Stimulated activated CD4-positive, alpha-beta T cell treated with anti-CD3 and anti-CD28 coated beads, Interleukin-4, amount 100 ng/mL, for 48 hours (primary cell): ENCODE measurements around the gene SFTPB.
"Not testable (repeated sequence)": the region's sequence is repeated elsewhere in the genome, so short reads cannot be mapped to it uniquely, and the experiment has no call there.

Experiments used
- DNase-seq, 2 donors: peaks; one replicate each; pipeline ENCODE4 v3.0.0-alpha.2; 2020; ENCODE audit warnings: low read depth in 2 of 2

The SFTPB gene

GRCh38 chr2:85656468-85656867, 11.5 kb downstream of the SFTPB start:
- no peak for DNase-seq

- no peak for DNase-seq
Measured at GRCh38 chr2:85655961-85656417, 12.0 kb downstream of the SFTPB start.

- DNase-seq, result no peak
Measured at GRCh38 chr2:85653996-85654395, 14.0 kb downstream of the SFTPB start.

- no peak for DNase-seq
Measured at GRCh38 chr2:85652056-85652455, 15.9 kb downstream of the SFTPB start.

GRCh38 chr2:85651097-85651496, 16.9 kb downstream of the SFTPB start:
- no peak for DNase-seq

- DNase-seq, result no peak
Measured at GRCh38 chr2:85650456-85650855, 17.5 kb downstream of the SFTPB start.

- no peak for DNase-seq
Measured at GRCh38 chr2:85649201-85650190, 18.5 kb downstream of the SFTPB start.

- DNase-seq, result no peak
Measured at GRCh38 chr2:85648619-85649018, 19.4 kb downstream of the SFTPB start.

- DNase-seq, result no peak
Measured at GRCh38 chr2:85647823-85648526, 20.0 kb downstream of the SFTPB start.

GRCh38 chr2:85646166-85646565, 21.8 kb downstream of the SFTPB start:
- no peak for DNase-seq

- DNase-seq, result no peak
Measured at GRCh38 chr2:85644909-85645308, 23.1 kb downstream of the SFTPB start.

GRCh38 chr2:85642725-85643124, 25.3 kb downstream of the SFTPB start:
- DNase-seq, result no peak

GRCh38 chr2:85635636-85636035, 32.4 kb downstream of the SFTPB start:
- DNase-seq, result no peak

GRCh38 chr2:85635011-85635410, 33.0 kb downstream of the SFTPB start:
- no peak for DNase-seq

GRCh38 chr2:85631316-85631715, 36.7 kb downstream of the SFTPB start:
- no peak for DNase-seq

GRCh38 chr2:85628658-85629057, 39.3 kb downstream of the SFTPB start:
- DNase-seq, result no peak

- DNase-seq, result no peak
Measured at GRCh38 chr2:85623991-85624390, 44.0 kb downstream of the SFTPB start.

GRCh38 chr2:85621338-85621737, 46.7 kb downstream of the SFTPB start:
- DNase-seq, result no peak

- DNase-seq, result no peak
Measured at GRCh38 chr2:85619617-85620016, 48.4 kb downstream of the SFTPB start.

- DNase-seq, result not testable (repeated sequence)
Measured at GRCh38 chr2:85617723-85618122, 50.3 kb downstream of the SFTPB start.

- DNase-seq, result no peak
Measured at GRCh38 chr2:85615413-85615728, 52.6 kb downstream of the SFTPB start.

- not testable (repeated sequence) for DNase-seq
Measured at GRCh38 chr2:85614757-85615156, 53.2 kb downstream of the SFTPB start.
